Esophagus muscularis mucosa (tissue), 4 donors: Measurements from ENCODE around the gene MEMO1. TPM values are rescaled to one million over a fixed set of nuclear protein-coding genes. Genes with fewer than 3 reads are reported as not detected.
"Not testable (repeated sequence)": the region's sequence is repeated elsewhere in the genome, so short reads cannot be mapped to it uniquely, and the experiment has no call there.

Experiments used
- DNase-seq: peaks from one replicate; pipeline ENCODE4 v3.0.0-alpha.2; 2017; ENCODE audit errors: extremely low spot score
- H3K27ac ChIP-seq, 4 donors: fragments of 200-600 bp; sonication (generic); replicated peaks in 1 of 4; 1 replicate in 3 of 4; 2 replicates in 1 of 4; pipeline ENCODE4 v1.5.1; 2016 to 2019; ENCODE audit warnings: mild to moderate bottlenecking in 1 of 4
- H3K27me3 ChIP-seq, 4 donors: fragments of 200-600 bp; sonication (generic); one replicate each; pipeline versions ENCODE4 v1.5.1 to v1.6.0; 2016 to 2019
- H3K36me3 ChIP-seq, 4 donors: fragments of 200-600 bp; sonication (generic); one replicate each; pipeline ENCODE4 v1.5.1; 2016 to 2019
- H3K4me1 ChIP-seq, 4 donors: fragments of 200-600 bp; sonication (generic); one replicate each; pipeline ENCODE4 v1.5.1; 2016 to 2019
- H3K4me3 ChIP-seq, 4 donors: fragments of 200-600 bp; sonication (generic); 1 replicate in 2 of 4; 2 replicates in 2 of 4; pipeline ENCODE4 v1.5.1; 2016 to 2019; ENCODE audit warnings: mild to moderate bottlenecking in 4 of 4, moderate library complexity in 1 of 4
- H3K9me3 ChIP-seq, 4 donors: fragments of 200-600 bp; sonication (generic); 1 replicate in 3 of 4; 2 replicates in 1 of 4; pipeline ENCODE4 v1.5.1; 2016 to 2019
- CTCF ChIP-seq, 3 experiments: fragments of 200-600 bp in 2 of 3; fragments of 450-650 bp in 1 of 3; sonication (generic) in 2 of 3; IDR thresholded peaks; one replicate each; pipeline ENCODE4 v1.5.1; 2017 to 2019; ENCODE audit warnings: antibody characterized with exemption in 3 of 3, mild to moderate bottlenecking in 2 of 3, moderate library complexity in 1 of 3
- EP300 ChIP-seq: sonication (generic); formaldehyde crosslinking; IDR thresholded peaks from one replicate; pipeline ENCODE4 v1.6.1; 2017; ENCODE audit warnings: antibody characterized with exemption
- POLR2A ChIP-seq: fragments of 450-650 bp; IDR thresholded peaks from one replicate; pipeline ENCODE4 v1.6.1; 2017; ENCODE audit warnings: antibody characterized with exemption, moderate library complexity, mild to moderate bottlenecking, low read depth
- POLR2AphosphoS5 ChIP-seq, 2 donors: sonication (generic); formaldehyde crosslinking; IDR thresholded peaks; one replicate each; pipeline ENCODE4 v1.6.1; 2017; ENCODE audit warnings: antibody characterized with exemption in 2 of 2
- WGBS: methylation state at CpG from one replicate; pipeline ENCODE4 v1.1.5; 2018; 5-methylcytosine and 5-hydroxymethylcytosine counted together
- intact Hi-C: fragments of 100-400 bp; cut with DNase I; formaldehyde crosslinking; loops from one replicate; pipeline ENCODE4 v1.15.1; 2023
- total RNA-seq, 4 donors: library from RNA; depleted of rRNA; stranded (reverse); fragments of >200 nt; gene quantifications; one replicate each; pipeline versions ENCODE4 v1.1.0 to v1.2.1, GENCODE V29; 2016

The MEMO1 gene
- total RNA-seq, 4 donors from 2014 or later, result 25.0 to 40.7 (median 33.2) TPM

GRCh38 chr2:31958140-31958717 is 52.6 kb downstream of the MEMO1 start:
- Histone ChIP-seq H3K27me3 (no peaks in the 10 kb centered on the region), H3K4me3 (no peak overlapping the region), H3K27ac (no peak overlapping the region), H3K36me3 (no peaks in the 10 kb centered on the region), H3K9me3 (no peaks in the 10 kb centered on the region), H3K4me1 (peaks cover 0 to 6% (median 4%) of the 10 kb centered on the region in 4 donors)
- TF ChIP-seq EP300 (no peak), POLR2AphosphoS5 (IDR thresholded peaks at IDR 0.05) (no peak), CTCF (IDR thresholded peaks at IDR 0.05) (no peak)
- no peak for DNase-seq
- WGBS, result 86% methylated on average over 5 of the region's 5 CpGs
- intact Hi-C loops, result no loop called here

GRCh38 chr2:31957354-31958139 is 53.3 kb downstream of the MEMO1 start:
- Histone ChIP-seq H3K4me1 (peaks cover 0 to 6% (median 4%) of the 10 kb centered on the region in 4 donors), H3K9me3 (no peaks in the 10 kb centered on the region), H3K4me3 (no peak overlapping the region), H3K27me3 (no peaks in the 10 kb centered on the region), H3K36me3 (no peaks in the 10 kb centered on the region), H3K27ac (no peak overlapping the region)
- TF ChIP-seq EP300 (no peak), CTCF (IDR thresholded peaks at IDR 0.05) (no peak), POLR2A (no peak), POLR2AphosphoS5 (IDR thresholded peaks at IDR 0.05) (no peak)
- intact Hi-C loops, result no loop called here
- WGBS, result 100% methylated on average over 1 of the region's 1 CpG
- DNase-seq, result no peak

- 82% methylated on average over 8 of the region's 8 CpGs for WGBS
- intact Hi-C loops, result not testable (repeated sequence)
These were observed 53.9 kb downstream of the MEMO1 start for GRCh38 chr2:31956934-31957333.

GRCh38 chr2:31956312-31956711 is 54.5 kb downstream of the MEMO1 start:
- Histone ChIP-seq H3K4me1 (peaks cover 0 to 6% (median 4%) of the 10 kb centered on the region in 4 donors), H3K36me3 (no peaks in the 10 kb centered on the region), H3K27ac (no peak overlapping the region), H3K4me3 (no peak overlapping the region), H3K9me3 (no peaks in the 10 kb centered on the region), H3K27me3 (no peaks in the 10 kb centered on the region)
- intact Hi-C loops, result no loop called here
- TF ChIP-seq POLR2AphosphoS5 (IDR thresholded peaks at IDR 0.05), result no peak
- TF ChIP-seq EP300, result no peak
- TF ChIP-seq CTCF (IDR thresholded peaks at IDR 0.05), result no peak
- no peak for TF ChIP-seq POLR2A
- no peak for DNase-seq
- 100% methylated on average over 1 of the region's 1 CpG for WGBS

More at GRCh38 chr2:31956934-31957333, 53.9 kb downstream of the MEMO1 start:
- not testable (repeated sequence) for H3K4me1 ChIP-seq, H3K27me3 ChIP-seq, H3K27ac ChIP-seq, H3K4me3 ChIP-seq, H3K36me3 ChIP-seq, H3K9me3 ChIP-seq, DNase-seq

GRCh38 chr2:31953095-31953494 is 57.7 kb downstream of the MEMO1 start:
- H3K27ac ChIP-seq, H3K27me3 ChIP-seq, H3K9me3 ChIP-seq, H3K4me1 ChIP-seq, DNase-seq, H3K36me3 ChIP-seq, intact Hi-C loops, H3K4me3 ChIP-seq: not testable (repeated sequence)
- 95% methylated on average over 9 of the region's 9 CpGs for WGBS
